Measurements from ENCODE around the gene GIPC2.

DNA sequence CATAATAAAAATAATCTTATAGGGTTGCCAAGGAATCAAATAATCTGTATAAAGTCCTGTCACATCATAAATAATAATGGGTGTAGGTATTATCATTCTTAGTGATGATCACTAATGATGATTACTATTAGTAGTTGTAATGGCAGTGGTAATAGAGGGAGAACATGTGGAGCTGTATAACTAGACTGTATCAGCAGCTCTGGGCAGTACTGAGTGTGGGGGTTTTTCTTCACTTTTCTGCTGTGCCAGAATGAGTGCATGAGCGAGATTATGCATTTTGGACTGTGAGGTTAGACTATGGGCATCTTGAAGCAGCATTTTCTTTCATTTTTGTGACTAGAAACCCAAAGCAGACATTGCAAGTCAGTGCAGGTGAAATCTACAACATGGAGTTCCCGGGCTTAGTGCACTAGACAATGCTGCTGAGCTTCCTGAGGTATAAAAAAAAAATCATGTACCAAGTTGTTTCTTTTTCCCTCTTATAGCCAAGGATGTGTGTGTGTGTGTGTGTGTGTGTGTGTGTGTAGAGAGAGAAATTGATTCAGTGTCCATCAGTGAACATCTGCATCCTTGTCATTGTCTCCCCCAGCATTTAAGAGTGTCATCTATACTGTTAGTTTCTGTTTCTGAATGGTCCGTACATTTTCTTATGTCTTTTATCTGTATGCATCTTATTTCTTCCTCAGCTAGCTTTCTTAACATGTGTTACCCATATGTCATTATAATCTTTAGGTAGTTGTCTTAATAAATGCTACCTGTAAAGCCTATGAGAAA lies 86.6 kb downstream of the GIPC2 start:
- TF ChIP-seq FOXM1 (IDR thresholded peaks at IDR 0.05; ENCODE audit: borderline replicate concordance, low read depth), result no peak
- TF ChIP-seq, protein P1, sequence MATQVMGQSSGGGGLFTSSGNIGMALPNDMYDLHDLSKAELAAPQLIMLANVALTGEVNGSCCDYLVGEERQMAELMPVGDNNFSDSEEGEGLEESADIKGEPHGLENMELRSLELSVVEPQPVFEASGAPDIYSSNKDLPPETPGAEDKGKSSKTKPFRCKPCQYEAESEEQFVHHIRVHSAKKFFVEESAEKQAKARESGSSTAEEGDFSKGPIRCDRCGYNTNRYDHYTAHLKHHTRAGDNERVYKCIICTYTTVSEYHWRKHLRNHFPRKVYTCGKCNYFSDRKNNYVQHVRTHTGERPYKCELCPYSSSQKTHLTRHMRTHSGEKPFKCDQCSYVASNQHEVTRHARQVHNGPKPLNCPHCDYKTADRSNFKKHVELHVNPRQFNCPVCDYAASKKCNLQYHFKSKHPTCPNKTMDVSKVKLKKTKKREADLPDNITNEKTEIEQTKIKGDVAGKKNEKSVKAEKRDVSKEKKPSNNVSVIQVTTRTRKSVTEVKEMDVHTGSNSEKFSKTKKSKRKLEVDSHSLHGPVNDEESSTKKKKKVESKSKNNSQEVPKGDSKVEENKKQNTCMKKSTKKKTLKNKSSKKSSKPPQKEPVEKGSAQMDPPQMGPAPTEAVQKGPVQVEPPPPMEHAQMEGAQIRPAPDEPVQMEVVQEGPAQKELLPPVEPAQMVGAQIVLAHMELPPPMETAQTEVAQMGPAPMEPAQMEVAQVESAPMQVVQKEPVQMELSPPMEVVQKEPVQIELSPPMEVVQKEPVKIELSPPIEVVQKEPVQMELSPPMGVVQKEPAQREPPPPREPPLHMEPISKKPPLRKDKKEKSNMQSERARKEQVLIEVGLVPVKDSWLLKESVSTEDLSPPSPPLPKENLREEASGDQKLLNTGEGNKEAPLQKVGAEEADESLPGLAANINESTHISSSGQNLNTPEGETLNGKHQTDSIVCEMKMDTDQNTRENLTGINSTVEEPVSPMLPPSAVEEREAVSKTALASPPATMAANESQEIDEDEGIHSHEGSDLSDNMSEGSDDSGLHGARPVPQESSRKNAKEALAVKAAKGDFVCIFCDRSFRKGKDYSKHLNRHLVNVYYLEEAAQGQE (IDR thresholded peaks at IDR 0.05; ENCODE audit: low read depth), result no peak
- TF ChIP-seq NFIC (IDR thresholded peaks at IDR 0.05), result no peak
- no peak for TF ChIP-seq YY1 (IDR thresholded peaks at IDR 0.05; ENCODE audit: low read depth)
- no peak for TF ChIP-seq RAD21 (IDR thresholded peaks at IDR 0.05; ENCODE audit: low read depth)
- no peak for TF ChIP-seq TEAD4 (IDR thresholded peaks at IDR 0.05)
- no peak for TF ChIP-seq EGR1 (IDR thresholded peaks at IDR 0.05)
- TF ChIP-seq, protein P2, sequence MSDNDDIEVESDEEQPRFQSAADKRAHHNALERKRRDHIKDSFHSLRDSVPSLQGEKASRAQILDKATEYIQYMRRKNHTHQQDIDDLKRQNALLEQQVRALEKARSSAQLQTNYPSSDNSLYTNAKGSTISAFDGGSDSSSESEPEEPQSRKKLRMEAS (IDR thresholded peaks at IDR 0.05), result no peak
- TF ChIP-seq TAF1 (IDR thresholded peaks at IDR 0.05; ENCODE audit: low read depth), result no peak
- no peak for TF ChIP-seq EP300 (IDR thresholded peaks at IDR 0.05; ENCODE audit: borderline replicate concordance)
- TF ChIP-seq CEBPB (IDR thresholded peaks at IDR 0.05), result no peak
- TF ChIP-seq, protein P3, sequence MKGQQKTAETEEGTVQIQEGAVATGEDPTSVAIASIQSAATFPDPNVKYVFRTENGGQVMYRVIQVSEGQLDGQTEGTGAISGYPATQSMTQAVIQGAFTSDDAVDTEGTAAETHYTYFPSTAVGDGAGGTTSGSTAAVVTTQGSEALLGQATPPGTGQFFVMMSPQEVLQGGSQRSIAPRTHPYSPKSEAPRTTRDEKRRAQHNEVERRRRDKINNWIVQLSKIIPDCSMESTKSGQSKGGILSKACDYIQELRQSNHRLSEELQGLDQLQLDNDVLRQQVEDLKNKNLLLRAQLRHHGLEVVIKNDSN (IDR thresholded peaks at IDR 0.05), result no peak
- TF ChIP-seq CREB1 (IDR thresholded peaks at IDR 0.05; ENCODE audit: low read depth), result no peak
